Measurements from ENCODE around the gene HTN3.
"Not testable (repeated sequence)": the region's sequence is repeated elsewhere in the genome, so short reads cannot be mapped to it uniquely, and the experiment has no call there.

The HTN3 gene

GRCh38 chr4:70000711-70001110 lies 27.5 kb upstream of the HTN3 start:
- Histone ChIP-seq H4K20me1 (ENCODE audit: insufficient read depth, low read length) (no peaks in the 10 kb centered on the region), H3K9me2 (replicated peaks; ENCODE audit: insufficient read depth, low read length) (no peaks in the 10 kb centered on the region), H3K9me3 (replicated peaks; ENCODE audit: insufficient read depth, low read length) (no peaks in the 10 kb centered on the region), H3K4me3 (ENCODE audit: low read length) (no peak overlapping the region), H3K79me2 (ENCODE audit: low read length) (no peaks in the 10 kb centered on the region), H3K27me3 (replicated peaks; ENCODE audit: insufficient read depth, low read length) (no peaks in the 10 kb centered on the region), H3K4me2 (ENCODE audit: low read depth, low read length) (no peak overlapping the region), H3F3A (ENCODE audit: insufficient read depth, low read length) (no peaks in the 10 kb centered on the region), H2AFZ (ENCODE audit: low read length) (no peak overlapping the region), H3K27ac (ENCODE audit: low read length) (no peak overlapping the region), H3K9ac (ENCODE audit: low read length) (no peak overlapping the region), H3K4me1 (ENCODE audit: low read length) (no peaks in the 10 kb centered on the region), H3K36me3 (replicated peaks; ENCODE audit: insufficient read depth, low read length) (no peaks in the 10 kb centered on the region)
- DNase-seq, result no peak
- no peak for TF ChIP-seq CTCF (IDR thresholded peaks at IDR 0.05; ENCODE audit: low read length)
- no peak for TF ChIP-seq EZH2phosphoT487 (IDR thresholded peaks at IDR 0.05; ENCODE audit: low read length)
- TF ChIP-seq EZH2 (optimal IDR thresholded peaks at IDR 0.05; ENCODE audit: low read depth, low read length), result no peak

- no peaks in the 10 kb centered on the region for H3K9me2 ChIP-seq (replicated peaks; ENCODE audit: insufficient read depth, low read length)
- H3K4me3 ChIP-seq (ENCODE audit: low read length), result no peak overlapping the region
- H3K9me3 ChIP-seq (replicated peaks; ENCODE audit: insufficient read depth, low read length), result no peaks in the 10 kb centered on the region
- no peak overlapping the region for H3K27ac ChIP-seq (ENCODE audit: low read length)
- H3K4me2 ChIP-seq (ENCODE audit: low read depth, low read length), result no peak overlapping the region
- H3K9ac ChIP-seq (ENCODE audit: low read length), result no peak overlapping the region
- no peaks in the 10 kb centered on the region for H3F3A ChIP-seq (ENCODE audit: insufficient read depth, low read length)
- H3K36me3 ChIP-seq (replicated peaks; ENCODE audit: insufficient read depth, low read length), result no peaks in the 10 kb centered on the region
- H4K20me1 ChIP-seq (ENCODE audit: insufficient read depth, low read length), result no peaks in the 10 kb centered on the region
- no peak for DNase-seq
- no peak overlapping the region for H2AFZ ChIP-seq (ENCODE audit: low read length)
- H3K4me1 ChIP-seq (ENCODE audit: low read length), result no peaks in the 10 kb centered on the region
- no peaks in the 10 kb centered on the region for H3K27me3 ChIP-seq (replicated peaks; ENCODE audit: insufficient read depth, low read length)
- no peak for TF ChIP-seq EZH2phosphoT487 (IDR thresholded peaks at IDR 0.05; ENCODE audit: low read length)
- no peak for TF ChIP-seq CTCF (IDR thresholded peaks at IDR 0.05; ENCODE audit: low read length)
- TF ChIP-seq EZH2 (optimal IDR thresholded peaks at IDR 0.05; ENCODE audit: low read depth, low read length), result no peak
- H3K79me2 ChIP-seq (ENCODE audit: low read length), result no peaks in the 10 kb centered on the region
Observed at GRCh38 chr4:70002507-70002906, 25.8 kb upstream of the HTN3 start.

GRCh38 chr4:70008771-70009170 lies 19.5 kb upstream of the HTN3 start:
- no peaks in the 10 kb centered on the region for H4K20me1 ChIP-seq (ENCODE audit: insufficient read depth, low read length)
- H3K79me2 ChIP-seq (ENCODE audit: low read length), result no peaks in the 10 kb centered on the region
- no peaks in the 10 kb centered on the region for H3K36me3 ChIP-seq (replicated peaks; ENCODE audit: insufficient read depth, low read length)
- H3K27me3 ChIP-seq (replicated peaks; ENCODE audit: insufficient read depth, low read length), result no peaks in the 10 kb centered on the region
- H3K27ac ChIP-seq (ENCODE audit: low read length), result no peak overlapping the region
- DNase-seq, result no peak
- H3F3A ChIP-seq (ENCODE audit: insufficient read depth, low read length), result no peaks in the 10 kb centered on the region
- no peaks in the 10 kb centered on the region for H3K9me3 ChIP-seq (replicated peaks; ENCODE audit: insufficient read depth, low read length)
- H3K9ac ChIP-seq (ENCODE audit: low read length), result no peak overlapping the region
- TF ChIP-seq EZH2 (optimal IDR thresholded peaks at IDR 0.05; ENCODE audit: low read depth, low read length) (no peak), EZH2phosphoT487 (IDR thresholded peaks at IDR 0.05; ENCODE audit: low read length) (no peak), CTCF (IDR thresholded peaks at IDR 0.05; ENCODE audit: low read length) (no peak)
- no peak overlapping the region for H3K4me2 ChIP-seq (ENCODE audit: low read depth, low read length)
- no peaks in the 10 kb centered on the region for H3K9me2 ChIP-seq (replicated peaks; ENCODE audit: insufficient read depth, low read length)
- no peak overlapping the region for H3K4me3 ChIP-seq (ENCODE audit: low read length)
- H3K4me1 ChIP-seq (ENCODE audit: low read length), result no peaks in the 10 kb centered on the region
- H2AFZ ChIP-seq (ENCODE audit: low read length), result no peak overlapping the region

GRCh38 chr4:70019006-70019405 lies 9.3 kb upstream of the HTN3 start:
- not testable (repeated sequence) for DNase-seq; H3F3A ChIP-seq (ENCODE audit: insufficient read depth, low read length); H3K27me3 ChIP-seq (replicated peaks; ENCODE audit: insufficient read depth, low read length); H3K4me1 ChIP-seq (ENCODE audit: low read length); H4K20me1 ChIP-seq (ENCODE audit: insufficient read depth, low read length); H3K9ac ChIP-seq (ENCODE audit: low read length); H3K36me3 ChIP-seq (replicated peaks; ENCODE audit: insufficient read depth, low read length); H3K9me3 ChIP-seq (replicated peaks; ENCODE audit: insufficient read depth, low read length); H3K4me2 ChIP-seq (ENCODE audit: low read depth, low read length); H3K27ac ChIP-seq (ENCODE audit: low read length); H2AFZ ChIP-seq (ENCODE audit: low read length); H3K79me2 ChIP-seq (ENCODE audit: low read length); H3K4me3 ChIP-seq (ENCODE audit: low read length); H3K9me2 ChIP-seq (replicated peaks; ENCODE audit: insufficient read depth, low read length)
